ENCODE data around the gene TMC3. TPM values are rescaled to one million over a fixed set of nuclear protein-coding genes. Genes with fewer than 3 reads are reported as not detected.

TMC3 gene
- total and polyA plus RNA-seq, 9 of the 15 experiments (the other 6 are each of a cell fraction or from before 2014, with no cell fraction given), result 0.01 to 0.14 TPM; not detected in 7

GRCh38 chr15:81282911-81283310 is 91.1 kb downstream of the TMC3 start:
- no TSS peak for BruUV-seq (replicated peaks)
- in situ Hi-C loops (cut with MboI), result loop anchor here (5.0 kb wide), 1 partner anchor 119 kb away; no protein-coding TSS in a partner anchor
- H3K36me3 ChIP-seq (ENCODE audit: control insufficient read depth, insufficient read depth, low read length), result no peaks in the 10 kb centered on the region
- no peaks in the 10 kb centered on the region for H3K79me2 ChIP-seq (ENCODE audit: control insufficient read depth, insufficient read depth, low read length)
- no peaks in the 10 kb centered on the region for H4K20me1 ChIP-seq (replicated peaks; ENCODE audit: control insufficient read depth, insufficient read depth, low read length)
- ChIA-PET POLR2A (no interaction called here), CTCF (ENCODE audit: low intra/inter-chr PET ratio) (no interaction called here)
- H3K9me3 ChIP-seq (replicated peaks; ENCODE audit: control insufficient read depth, insufficient read depth, low read depth, low read length), result no peaks in the 10 kb centered on the region
- no peaks in the 10 kb centered on the region for H3K27me3 ChIP-seq (ENCODE audit: control insufficient read depth in 2 of 2, insufficient read depth in 2 of 2, low read length in 2 of 2)
- no peak overlapping the region for H3K9ac ChIP-seq (ENCODE audit: insufficient read depth in 1 of 2, low read depth in 2 of 2, low read length in 2 of 2)
- intact Hi-C loops (cut with micrococcal nuclease), result no loop called here
- no peak overlapping the region for H3K4me3 ChIP-seq
- TF ChIP-seq CLOCK (CRISPR knock-in tag; IDR thresholded peaks at IDR 0.05; ENCODE audit: borderline replicate concordance) (no peak), POLR2G (IDR thresholded peaks at IDR 0.05; ENCODE audit: low read depth, low read length) (0 out of 2 replicates have a peak, but pooled peaks have one; percentile 16)
- no peak for FAIRE-seq
- no peak overlapping the region for H2AFZ ChIP-seq (ENCODE audit: low read depth, low read length)
- no peak for DNase-seq (ENCODE audit: extremely low read depth in 1 of 4, low spot score in 3 of 4)
- H3K4me1 ChIP-seq (replicated peaks in 1 of 2; ENCODE audit: control insufficient read depth in 2 of 2, insufficient read depth in 2 of 2, low read length in 2 of 2), result no peaks in the 10 kb centered on the region
- no peak overlapping the region for H3K27ac ChIP-seq (ENCODE audit: extremely low read depth, low read depth, low read length)
- H3K4me2 ChIP-seq (ENCODE audit: insufficient read depth, low read length), result no peak overlapping the region
- H3K9me1 ChIP-seq (ENCODE audit: control insufficient read depth, insufficient read depth, low read length), result no peaks in the 10 kb centered on the region
- no peak for ATAC-seq
- WGBS (ENCODE audit: insufficient coverage, low coverage, missing lambda C conversion rate), result 66% methylated on average over 4 of the region's 5 CpGs

GRCh38 chr15:81282606-81282895 is 91.5 kb downstream of the TMC3 start:
- DNase-seq (ENCODE audit: extremely low read depth in 1 of 4, low spot score in 3 of 4) (no peak), FAIRE-seq (no peak), ATAC-seq (no peak)
- intact Hi-C loops (cut with micrococcal nuclease) (no loop called here), in situ Hi-C loops (cut with MboI) (loop anchor here (5.0 kb wide), 1 partner anchor 120 kb away; no protein-coding TSS in a partner anchor)
- 76% methylated on average over 18 of the region's 18 CpGs for WGBS (ENCODE audit: insufficient coverage, low coverage, missing lambda C conversion rate)
- Histone ChIP-seq H3K79me2 (ENCODE audit: control insufficient read depth, insufficient read depth, low read length) (no peaks in the 10 kb centered on the region), H3K9ac (ENCODE audit: insufficient read depth in 1 of 2, low read depth in 2 of 2, low read length in 2 of 2) (no peak overlapping the region), H3K27ac (ENCODE audit: extremely low read depth, low read depth, low read length) (no peak overlapping the region), H3K4me1 (replicated peaks in 1 of 2; ENCODE audit: control insufficient read depth in 2 of 2, insufficient read depth in 2 of 2, low read length in 2 of 2) (no peaks in the 10 kb centered on the region), H3K36me3 (ENCODE audit: control insufficient read depth, insufficient read depth, low read length) (no peaks in the 10 kb centered on the region), H3K4me3 (no peak overlapping the region), H3K9me1 (ENCODE audit: control insufficient read depth, insufficient read depth, low read length) (no peaks in the 10 kb centered on the region), H3K9me3 (replicated peaks; ENCODE audit: control insufficient read depth, insufficient read depth, low read depth, low read length) (no peaks in the 10 kb centered on the region), H3K27me3 (ENCODE audit: control insufficient read depth in 2 of 2, insufficient read depth in 2 of 2, low read length in 2 of 2) (no peaks in the 10 kb centered on the region), H4K20me1 (replicated peaks; ENCODE audit: control insufficient read depth, insufficient read depth, low read length) (no peaks in the 10 kb centered on the region), H2AFZ (ENCODE audit: low read depth, low read length) (no peak overlapping the region), H3K4me2 (ENCODE audit: insufficient read depth, low read length) (no peak overlapping the region)
- CTCF ChIA-PET (ENCODE audit: low intra/inter-chr PET ratio), result no interaction called here
- POLR2A ChIA-PET, result no interaction called here
- no peak for TF ChIP-seq TRIM28 (IDR thresholded peaks at IDR 0.05)
- TF ChIP-seq POLR2G (IDR thresholded peaks at IDR 0.05; ENCODE audit: low read depth, low read length), result 0 out of 2 replicates have a peak, but pooled peaks have one; percentile 14
- BruUV-seq (replicated peaks), result no TSS peak
